ENCODE measurements around the gene RBM12.

Gene RBM12

GRCh38 chr20:35652641-35653429, 11.9 kb downstream of the RBM12 start:
- no peak for DNase-seq

GRCh38 chr20:35651958-35652357, 12.7 kb downstream of the RBM12 start:
- DNase-seq = no peak

GRCh38 chr20:35650632-35651031, 14.1 kb downstream of the RBM12 start:
- DNase-seq = no peak

GRCh38 chr20:35648836-35649235, 15.9 kb downstream of the RBM12 start:
- DNase-seq = no peak

- DNase-seq = no peak
Observed at GRCh38 chr20:35644806-35645205, 19.9 kb downstream of the RBM12 start.

- no peak for DNase-seq
Observed at GRCh38 chr20:35643045-35643444, 21.7 kb downstream of the RBM12 start.

GRCh38 chr20:35641743-35642142, 23.0 kb downstream of the RBM12 start:
- DNase-seq = no peak

- DNase-seq = no peak
Observed at GRCh38 chr20:35640724-35641123, 24.0 kb downstream of the RBM12 start.

- DNase-seq = no peak
Observed at GRCh38 chr20:35638751-35639150, 25.9 kb downstream of the RBM12 start.

- no peak for DNase-seq
Observed at GRCh38 chr20:35637276-35637675, 27.4 kb downstream of the RBM12 start.

GRCh38 chr20:35636095-35636494, 28.6 kb downstream of the RBM12 start:
- DNase-seq = no peak

GRCh38 chr20:35635652-35636051, 29.0 kb downstream of the RBM12 start:
- DNase-seq = no peak

- DNase-seq = no peak
Observed at GRCh38 chr20:35632539-35633115, 32.1 kb downstream of the RBM12 start.

GRCh38 chr20:35630636-35631035, 34.1 kb downstream of the RBM12 start:
- no peak for DNase-seq

- no peak for DNase-seq
Observed at GRCh38 chr20:35629427-35630145, 35.1 kb downstream of the RBM12 start.

- DNase-seq = no peak
Observed at GRCh38 chr20:35627121-35627520, 37.6 kb downstream of the RBM12 start.

- no peak for DNase-seq
Observed at GRCh38 chr20:35626386-35627001, 38.2 kb downstream of the RBM12 start.

- DNase-seq = no peak
Observed at GRCh38 chr20:35625584-35626385, 38.9 kb downstream of the RBM12 start.

GRCh38 chr20:35621560-35621946, 43.1 kb downstream of the RBM12 start:
- no peak for DNase-seq

- DNase-seq = no peak
Observed at GRCh38 chr20:35620818-35621559, 43.7 kb downstream of the RBM12 start.

- peak; percentile 64 to 72 for DNase-seq
Observed at GRCh38 chr20:35619196-35620095, 45.3 kb downstream of the RBM12 start.
